HFFc6 (cell line): ENCODE measurements around the gene ALX4. TPM values are rescaled to one million over a fixed set of nuclear protein-coding genes. Genes with fewer than 3 reads are reported as not detected.
A peak's percentile ranks its signal among the peaks of the same experiment; 100 is the strongest.

ENCODE experiments used
- DNase-seq: peaks from one replicate; pipeline ENCODE4 v3.0.0-alpha.2; 2018
- H3K27ac Mint-ChIP-seq: 2 replicates; pipeline ENCODE4 v1.8.0; 2020; ENCODE audit warnings: mild to moderate bottlenecking, mixed read lengths
- H3K27me3 Mint-ChIP-seq: 2 replicates; pipeline ENCODE4 v1.8.0; 2021; ENCODE audit warnings: mild to moderate bottlenecking, moderate library complexity, mixed read lengths; ENCODE audit not compliant: insufficient read depth
- H3K36me3 Mint-ChIP-seq: 2 replicates; pipeline ENCODE4 v1.8.0; 2021; ENCODE audit warnings: low read depth, mixed read lengths
- H3K4me1 Mint-ChIP-seq: 2 replicates; pipeline ENCODE4 v1.8.0; 2020; ENCODE audit warnings: low read depth, mixed read lengths
- H3K4me3 Mint-ChIP-seq: 2 replicates; pipeline ENCODE4 v1.8.0; 2020; ENCODE audit warnings: mild to moderate bottlenecking, moderate library complexity, mixed read lengths
- H3K9me3 Mint-ChIP-seq: 2 replicates; pipeline ENCODE4 v1.8.0; 2020; ENCODE audit warnings: mild to moderate bottlenecking, mixed read lengths
- total RNA-seq, 6 experiments: library from RNA; stranded (reverse); fragmentation: NEBNext Ultra II Directional; extraction: Animal tissue kit (Norgen Biotek cat#: 25700); gene quantifications; 2 replicates in 1 of 6; 3 replicates in 5 of 6; pipeline ENCODE4 v1.2.3, GENCODE V29; 2021
- TF ChIP-seq, protein P1 (sequence below): fragments of 200-600 bp; sonication (generic); IDR thresholded peaks from 2 replicates; pipeline ENCODE4 v1.5.0; 2021; ENCODE audit warnings: antibody characterized with exemption, mild to moderate bottlenecking

ALX4 gene
- total RNA-seq, 6 experiments from 2014 or later = 0.02 to 0.13 (median 0.06) TPM

DNA sequence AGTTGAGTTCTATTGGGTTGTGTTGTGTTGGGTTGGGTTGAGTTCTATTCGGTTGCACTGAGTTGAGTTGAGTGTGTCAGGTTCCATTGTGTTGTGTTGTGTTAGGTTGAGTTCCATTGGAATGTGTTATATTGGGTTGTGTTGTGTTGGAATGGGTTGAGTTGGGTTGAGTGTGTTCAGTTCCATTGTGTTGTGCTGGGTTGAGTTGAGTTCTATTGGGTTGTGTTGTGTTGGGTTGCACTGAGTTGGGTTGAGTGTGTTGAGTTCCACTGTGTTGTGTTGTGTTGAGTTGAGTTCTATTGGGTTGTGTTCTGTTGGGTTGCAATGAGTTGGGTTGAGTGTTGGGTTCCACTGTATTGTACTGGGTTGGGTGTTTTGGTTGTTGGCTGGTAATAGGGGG is 35.5 kb downstream of the ALX4 start:
- Mint-ChIP-seq H3K9me3 (no peaks in the 10 kb centered on the region), H3K4me1 (peaks cover 11% of the 10 kb centered on the region), H3K27me3 (peaks cover 22% of the 10 kb centered on the region), H3K36me3 (no peaks in the 10 kb centered on the region; the same call in 1 of the 2 replicates), H3K27ac (no peak overlapping the region), H3K4me3 (no peak overlapping the region)
- TF ChIP-seq, protein P1, sequence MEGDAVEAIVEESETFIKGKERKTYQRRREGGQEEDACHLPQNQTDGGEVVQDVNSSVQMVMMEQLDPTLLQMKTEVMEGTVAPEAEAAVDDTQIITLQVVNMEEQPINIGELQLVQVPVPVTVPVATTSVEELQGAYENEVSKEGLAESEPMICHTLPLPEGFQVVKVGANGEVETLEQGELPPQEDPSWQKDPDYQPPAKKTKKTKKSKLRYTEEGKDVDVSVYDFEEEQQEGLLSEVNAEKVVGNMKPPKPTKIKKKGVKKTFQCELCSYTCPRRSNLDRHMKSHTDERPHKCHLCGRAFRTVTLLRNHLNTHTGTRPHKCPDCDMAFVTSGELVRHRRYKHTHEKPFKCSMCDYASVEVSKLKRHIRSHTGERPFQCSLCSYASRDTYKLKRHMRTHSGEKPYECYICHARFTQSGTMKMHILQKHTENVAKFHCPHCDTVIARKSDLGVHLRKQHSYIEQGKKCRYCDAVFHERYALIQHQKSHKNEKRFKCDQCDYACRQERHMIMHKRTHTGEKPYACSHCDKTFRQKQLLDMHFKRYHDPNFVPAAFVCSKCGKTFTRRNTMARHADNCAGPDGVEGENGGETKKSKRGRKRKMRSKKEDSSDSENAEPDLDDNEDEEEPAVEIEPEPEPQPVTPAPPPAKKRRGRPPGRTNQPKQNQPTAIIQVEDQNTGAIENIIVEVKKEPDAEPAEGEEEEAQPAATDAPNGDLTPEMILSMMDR = no peak
- no peak for DNase-seq

- Mint-ChIP-seq H3K4me3 (no peak overlapping the region), H3K36me3 (no peaks in the 10 kb centered on the region; the same call in 1 of the 2 replicates), H3K4me1 (peaks cover 27% of the 10 kb centered on the region), H3K27me3 (peaks cover 14% of the 10 kb centered on the region), H3K27ac (no peak overlapping the region), H3K9me3 (no peaks in the 10 kb centered on the region)
- TF ChIP-seq, protein P1 = no peak
- no peak for DNase-seq
Measured at GRCh38 chr11:44271286-44271685, 38.7 kb downstream of the ALX4 start.

DNA sequence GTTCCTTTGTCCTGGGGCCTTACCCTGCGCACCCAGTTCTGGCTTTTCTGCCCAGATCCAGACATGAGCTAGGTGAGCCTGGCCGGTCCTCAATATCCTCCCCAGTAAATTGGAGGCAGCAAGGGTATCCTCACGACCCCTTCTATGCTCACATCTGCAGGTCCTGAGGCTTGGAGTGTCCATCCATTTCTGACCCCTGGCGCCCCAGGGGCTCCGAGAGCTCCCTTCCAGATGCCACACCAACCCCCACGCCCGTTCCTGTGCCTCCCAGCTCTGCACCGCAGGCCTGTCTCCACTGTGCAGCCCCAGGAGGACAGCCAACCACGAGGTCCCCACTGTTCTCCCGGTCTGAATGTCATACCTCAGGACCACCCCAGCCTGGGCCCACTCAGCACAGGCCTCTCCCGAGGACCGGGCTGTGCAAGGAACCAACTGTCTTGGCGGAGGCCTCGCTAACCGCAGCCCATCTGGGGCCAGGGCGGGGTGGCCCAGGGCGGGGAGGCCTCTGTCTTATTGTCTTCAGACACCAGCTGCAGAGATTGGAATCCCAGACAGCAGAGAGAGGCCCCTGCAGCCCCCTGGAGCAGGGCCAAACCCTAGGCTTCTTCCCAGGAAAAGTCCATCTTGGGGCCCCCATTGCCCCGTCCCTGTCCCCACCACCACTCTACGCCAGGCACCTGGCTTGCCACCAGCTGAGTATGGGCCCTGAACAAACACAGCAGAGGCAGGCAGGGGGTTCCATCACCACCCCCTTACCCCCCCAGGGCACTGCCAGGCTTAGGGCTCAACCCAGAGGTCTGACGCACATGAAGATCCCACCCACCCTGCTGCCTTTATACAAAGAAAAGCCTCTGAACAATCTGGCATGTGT is 39.3 kb downstream of the ALX4 start:
- Mint-ChIP-seq H3K4me3 (peak overlapping the region; percentile 75; the same call in 1 of the 2 replicates), H3K27ac (peak overlapping the region; percentile 86; the same call in 1 of the 2 replicates), H3K36me3 (no peaks in the 10 kb centered on the region; the same call in 1 of the 2 replicates), H3K4me1 (peaks cover 27% of the 10 kb centered on the region), H3K27me3 (peaks cover 13% of the 10 kb centered on the region), H3K9me3 (no peaks in the 10 kb centered on the region)
- TF ChIP-seq, protein P1 = no peak
- no peak for DNase-seq

DNA sequence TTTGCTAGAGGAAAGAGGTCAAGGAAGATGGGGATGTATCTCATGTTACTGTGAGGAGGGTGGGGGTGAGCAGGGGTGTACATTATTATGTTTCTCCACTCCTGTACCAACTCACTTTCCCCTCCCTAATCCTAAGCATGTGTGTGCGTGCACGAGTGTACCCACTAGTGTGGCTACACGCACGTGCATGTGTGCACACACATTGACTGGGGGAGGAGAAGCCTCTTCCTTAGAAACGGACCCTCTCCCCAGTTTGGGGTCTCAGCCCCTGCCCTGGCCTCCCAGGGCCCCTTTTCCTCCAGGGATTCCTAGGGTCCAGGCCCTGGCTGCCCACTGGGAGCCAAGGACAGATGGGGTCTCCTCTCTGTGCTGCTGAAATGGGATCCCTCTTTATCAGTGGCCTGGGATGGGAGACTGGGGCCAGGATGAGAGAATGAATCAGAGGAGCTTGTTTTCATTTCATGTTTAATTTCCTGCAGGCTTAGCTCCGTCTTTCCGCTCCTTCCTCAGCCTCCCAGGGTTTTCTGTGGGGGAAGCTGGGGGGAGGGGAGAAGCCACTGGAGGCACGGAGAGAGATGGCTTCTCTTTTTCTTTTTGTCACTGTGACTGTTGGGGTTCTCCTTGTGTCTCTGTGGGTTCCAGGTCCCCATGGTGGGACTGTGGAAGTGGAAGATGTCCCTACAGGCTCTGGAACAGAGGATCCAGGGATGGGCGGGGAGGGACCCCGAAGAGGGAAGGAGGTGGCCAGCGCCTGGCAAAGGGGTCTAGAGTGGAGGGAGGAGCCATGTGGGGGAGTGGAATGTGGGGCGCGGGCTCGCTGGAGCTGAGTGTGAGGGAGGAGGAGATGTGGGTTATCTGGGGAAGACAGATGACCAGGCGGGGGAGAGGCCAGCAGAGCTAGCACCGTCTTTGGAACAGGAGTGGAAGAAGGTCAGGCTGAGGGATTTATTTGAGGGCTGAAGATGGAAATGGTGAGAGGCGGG is 40.3 kb downstream of the ALX4 start:
- Mint-ChIP-seq H3K27me3 (peaks cover 9% of the 10 kb centered on the region), H3K4me3 (peak overlapping the region; percentile 75; the same call in 1 of the 2 replicates), H3K27ac (peak overlapping the region; percentile 86), H3K9me3 (no peaks in the 10 kb centered on the region), H3K4me1 (peaks cover 27% of the 10 kb centered on the region), H3K36me3 (no peaks in the 10 kb centered on the region; the same call in 1 of the 2 replicates)
- TF ChIP-seq, protein P1 = no peak
- DNase-seq = no peak

DNA sequence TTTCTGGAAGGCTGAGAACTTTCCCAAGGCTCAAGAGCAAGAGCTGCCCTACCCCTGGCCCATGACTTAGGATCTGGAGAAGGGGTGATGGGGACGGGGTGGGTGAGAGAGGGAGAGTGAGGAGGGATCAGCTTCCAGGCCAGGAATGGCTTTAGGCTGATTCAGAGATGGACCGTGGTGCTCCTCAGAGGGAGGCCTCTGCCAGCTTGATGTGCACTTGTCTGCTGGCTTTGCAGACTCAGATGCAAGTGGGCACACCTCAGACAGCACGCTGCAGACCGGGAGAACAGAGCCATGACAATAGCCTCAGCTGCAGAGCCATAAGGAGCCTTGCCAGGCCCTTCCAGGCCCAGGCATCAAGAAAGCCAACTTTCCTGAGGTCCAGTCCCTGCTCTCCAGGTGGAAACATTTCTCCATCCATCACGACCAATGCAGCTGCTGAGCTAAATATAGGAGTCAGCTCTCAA is 41.3 kb downstream of the ALX4 start:
- TF ChIP-seq, protein P1 = no peak
- DNase-seq = no peak
- H3K4me3 Mint-ChIP-seq = no peak overlapping the region
- no peak overlapping the region for H3K27ac Mint-ChIP-seq
- no peaks in the 10 kb centered on the region for H3K9me3 Mint-ChIP-seq
- H3K4me1 Mint-ChIP-seq = peaks cover 27% of the 10 kb centered on the region
- peaks cover 9% of the 10 kb centered on the region for H3K27me3 Mint-ChIP-seq
- H3K36me3 Mint-ChIP-seq = no peaks in the 10 kb centered on the region; the same call in 1 of the 2 replicates
